Nephron (organoid): Measurements from ENCODE around the gene NLK.

Experiments
- H3K27ac Mint-ChIP-seq, 3 experiments: 2 replicates each; pipeline ENCODE4 v1.8.0; 2020; ENCODE audit warnings: mixed read lengths in 3 of 3, mild to moderate bottlenecking in 2 of 3, moderate library complexity in 1 of 3
- H3K27me3 Mint-ChIP-seq: 2 replicates; pipeline ENCODE4 v1.8.0; 2021; ENCODE audit warnings: low read depth, mild to moderate bottlenecking, moderate library complexity, mixed read lengths
- H3K36me3 Mint-ChIP-seq: 2 replicates; pipeline ENCODE4 v1.8.0; 2020; ENCODE audit warnings: low read depth, mixed read lengths
- H3K4me1 Mint-ChIP-seq: 2 replicates; pipeline ENCODE4 v1.8.0; 2020; ENCODE audit warnings: mixed read lengths
- H3K4me3 Mint-ChIP-seq, 3 experiments: 2 replicates each; pipeline ENCODE4 v1.8.0; 2020; ENCODE audit warnings: mild to moderate bottlenecking in 3 of 3, mixed read lengths in 3 of 3, moderate library complexity in 2 of 3
- H3K9me3 Mint-ChIP-seq: 2 replicates; pipeline ENCODE4 v1.8.0; 2020; ENCODE audit warnings: mixed read lengths
- CTCF ChIP-seq, 3 experiments: fragments of 200-600 bp; sonication (generic); IDR thresholded peaks; one replicate each; pipeline ENCODE4 v1.5.0; 2021; ENCODE audit warnings: antibody characterized with exemption in 3 of 3; ENCODE audit not compliant: unreplicated experiment in 3 of 3

The NLK gene

GRCh38 chr17:28131599-28131998 lies 89.1 kb downstream of the NLK start:
- H3K9me3 Mint-ChIP-seq: no peaks in the 10 kb centered on the region
- TF ChIP-seq CTCF (IDR thresholded peaks at IDR 0.05; ENCODE audit: unreplicated experiment in 3 of 3): no peak
- no peaks in the 10 kb centered on the region for H3K27me3 Mint-ChIP-seq
- peaks cover 21% of the 10 kb centered on the region for H3K4me1 Mint-ChIP-seq
- H3K27ac Mint-ChIP-seq: peak overlapping the region; percentile 55 to 85 (median 55)
- H3K4me3 Mint-ChIP-seq: peak overlapping the region in 2 of 3 experiments; percentile 1 to 5
- H3K36me3 Mint-ChIP-seq: peaks cover 28% of the 10 kb centered on the region

GRCh38 chr17:28133562-28133970 lies 91.1 kb downstream of the NLK start:
- Mint-ChIP-seq H3K4me3 (no peak overlapping the region), H3K27ac (no peak overlapping the region), H3K4me1 (peaks cover 20% of the 10 kb centered on the region), H3K36me3 (peaks cover 21% of the 10 kb centered on the region), H3K27me3 (no peaks in the 10 kb centered on the region), H3K9me3 (no peaks in the 10 kb centered on the region)
- no peak for TF ChIP-seq CTCF (IDR thresholded peaks at IDR 0.05; ENCODE audit: unreplicated experiment in 3 of 3)

GRCh38 chr17:28136923-28137322 lies 94.4 kb downstream of the NLK start:
- no peak overlapping the region for H3K27ac Mint-ChIP-seq
- H3K9me3 Mint-ChIP-seq: no peaks in the 10 kb centered on the region
- no peak overlapping the region for H3K4me3 Mint-ChIP-seq
- H3K4me1 Mint-ChIP-seq: peaks cover 5% of the 10 kb centered on the region
- no peaks in the 10 kb centered on the region for H3K27me3 Mint-ChIP-seq
- TF ChIP-seq CTCF (IDR thresholded peaks at IDR 0.05; ENCODE audit: unreplicated experiment in 3 of 3): peak in 1 of 3 experiments; percentile 12
- peaks cover 21% of the 10 kb centered on the region for H3K36me3 Mint-ChIP-seq

GRCh38 chr17:28139822-28140221 lies 97.3 kb downstream of the NLK start:
- Mint-ChIP-seq H3K27ac (no peak overlapping the region), H3K27me3 (no peaks in the 10 kb centered on the region), H3K4me3 (no peak overlapping the region), H3K9me3 (no peaks in the 10 kb centered on the region), H3K36me3 (peaks cover 13% of the 10 kb centered on the region), H3K4me1 (peaks cover 15% of the 10 kb centered on the region)
- no peak for TF ChIP-seq CTCF (IDR thresholded peaks at IDR 0.05; ENCODE audit: unreplicated experiment in 3 of 3)

GRCh38 chr17:28141313-28141712 lies 98.8 kb downstream of the NLK start:
- Mint-ChIP-seq H3K4me3 (no peak overlapping the region), H3K27ac (peak overlapping the region in 1 of 3 experiments; percentile 37), H3K36me3 (peaks cover 5% of the 10 kb centered on the region), H3K4me1 (peaks cover 15% of the 10 kb centered on the region), H3K9me3 (no peaks in the 10 kb centered on the region), H3K27me3 (no peaks in the 10 kb centered on the region)
- TF ChIP-seq CTCF (IDR thresholded peaks at IDR 0.05; ENCODE audit: unreplicated experiment in 3 of 3): no peak

- Mint-ChIP-seq H3K4me1 (peaks cover 15% of the 10 kb centered on the region), H3K27ac (peak overlapping the region in 1 of 3 experiments; percentile 37), H3K36me3 (peaks cover 5% of the 10 kb centered on the region), H3K9me3 (no peaks in the 10 kb centered on the region), H3K27me3 (no peaks in the 10 kb centered on the region), H3K4me3 (no peak overlapping the region)
- TF ChIP-seq CTCF (IDR thresholded peaks at IDR 0.05; ENCODE audit: unreplicated experiment in 3 of 3): no peak
These were observed 99.3 kb downstream of the NLK start for GRCh38 chr17:28141773-28142172.
